ENCODE data around the gene SULF2.
A peak's percentile ranks its signal among the peaks of the same experiment; 100 is the strongest.

GRCh38 chr20:47710665-47711045 is 74.6 kb downstream of the SULF2 start:
- TF ChIP-seq GATA2 (IDR thresholded peaks at IDR 0.05; ENCODE audit: low read depth, low read length), result 0 out of 2 replicates have a peak, but pooled peaks have one; percentile 15
- no peak for TF ChIP-seq GATA3 (IDR thresholded peaks at IDR 0.05; ENCODE audit: low read depth, low read length)

All from SH-SY5Y (cell line).